Measurements from ENCODE around the gene APOM. TPM values are rescaled to one million over a fixed set of nuclear protein-coding genes. Genes with fewer than 3 reads are reported as not detected.

Gene APOM
- total RNA-seq, 1 donor from 2014 or later = 2.6 TPM

DNA sequence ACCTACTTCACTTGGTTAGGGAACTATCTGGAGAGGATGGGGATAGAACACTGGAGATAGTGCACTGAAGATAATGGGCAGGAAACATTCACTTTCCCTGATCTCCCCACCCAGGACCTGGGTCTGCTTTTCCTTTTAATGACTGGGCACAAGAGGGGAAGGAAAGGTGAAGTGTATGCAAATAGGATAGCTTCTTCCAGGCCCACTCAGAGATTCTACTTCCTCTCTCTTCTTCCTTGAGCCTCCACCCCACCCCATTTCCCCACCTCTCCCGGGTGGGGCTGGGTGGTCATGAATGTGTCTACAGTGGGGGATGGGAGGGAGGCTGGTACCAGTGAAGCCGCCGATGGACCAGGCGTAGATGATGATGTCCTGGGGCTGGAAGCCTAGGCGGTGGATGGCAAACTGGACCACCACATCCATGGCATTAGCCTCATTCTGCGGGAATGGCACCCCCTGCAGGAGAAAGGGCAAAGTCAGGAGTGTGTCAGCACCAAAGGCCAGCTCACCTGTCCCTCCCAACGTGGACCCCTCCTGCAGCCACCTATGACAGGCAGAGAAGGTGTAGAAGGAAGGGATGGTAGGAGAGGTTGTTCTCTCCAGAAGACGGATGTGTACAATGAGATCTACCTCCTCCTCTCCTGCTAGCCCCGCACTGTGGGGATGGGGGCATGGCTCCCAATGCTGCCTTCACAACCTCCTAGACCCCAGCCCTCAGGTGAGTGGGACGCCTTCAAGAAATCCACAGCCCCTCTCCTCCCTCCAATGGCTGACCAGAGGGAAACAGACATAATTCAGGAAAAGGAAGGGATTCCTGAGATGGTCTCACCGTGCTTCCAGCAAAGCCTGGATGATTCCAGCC is 33.8 kb downstream of the APOM start:
- no peaks in the 10 kb centered on the region for H3K4me1 ChIP-seq
- intact Hi-C loops (cut with DNase I) = loop anchor here (10.0 kb wide), 1 partner anchor 145 kb away; no protein-coding TSS in a partner anchor
- TF ChIP-seq, protein P1, sequence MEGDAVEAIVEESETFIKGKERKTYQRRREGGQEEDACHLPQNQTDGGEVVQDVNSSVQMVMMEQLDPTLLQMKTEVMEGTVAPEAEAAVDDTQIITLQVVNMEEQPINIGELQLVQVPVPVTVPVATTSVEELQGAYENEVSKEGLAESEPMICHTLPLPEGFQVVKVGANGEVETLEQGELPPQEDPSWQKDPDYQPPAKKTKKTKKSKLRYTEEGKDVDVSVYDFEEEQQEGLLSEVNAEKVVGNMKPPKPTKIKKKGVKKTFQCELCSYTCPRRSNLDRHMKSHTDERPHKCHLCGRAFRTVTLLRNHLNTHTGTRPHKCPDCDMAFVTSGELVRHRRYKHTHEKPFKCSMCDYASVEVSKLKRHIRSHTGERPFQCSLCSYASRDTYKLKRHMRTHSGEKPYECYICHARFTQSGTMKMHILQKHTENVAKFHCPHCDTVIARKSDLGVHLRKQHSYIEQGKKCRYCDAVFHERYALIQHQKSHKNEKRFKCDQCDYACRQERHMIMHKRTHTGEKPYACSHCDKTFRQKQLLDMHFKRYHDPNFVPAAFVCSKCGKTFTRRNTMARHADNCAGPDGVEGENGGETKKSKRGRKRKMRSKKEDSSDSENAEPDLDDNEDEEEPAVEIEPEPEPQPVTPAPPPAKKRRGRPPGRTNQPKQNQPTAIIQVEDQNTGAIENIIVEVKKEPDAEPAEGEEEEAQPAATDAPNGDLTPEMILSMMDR (IDR thresholded peaks at IDR 0.05) = peak; percentile 25
- DNase-seq (no peak), ATAC-seq (no peak)
- no peak overlapping the region for H3K4me3 ChIP-seq
- H3K27me3 ChIP-seq = no peaks in the 10 kb centered on the region
- no peak overlapping the region for H3K27ac ChIP-seq
- no peaks in the 10 kb centered on the region for H3K9me3 ChIP-seq
- H3K36me3 ChIP-seq = peaks cover 88% of the 10 kb centered on the region

DNA sequence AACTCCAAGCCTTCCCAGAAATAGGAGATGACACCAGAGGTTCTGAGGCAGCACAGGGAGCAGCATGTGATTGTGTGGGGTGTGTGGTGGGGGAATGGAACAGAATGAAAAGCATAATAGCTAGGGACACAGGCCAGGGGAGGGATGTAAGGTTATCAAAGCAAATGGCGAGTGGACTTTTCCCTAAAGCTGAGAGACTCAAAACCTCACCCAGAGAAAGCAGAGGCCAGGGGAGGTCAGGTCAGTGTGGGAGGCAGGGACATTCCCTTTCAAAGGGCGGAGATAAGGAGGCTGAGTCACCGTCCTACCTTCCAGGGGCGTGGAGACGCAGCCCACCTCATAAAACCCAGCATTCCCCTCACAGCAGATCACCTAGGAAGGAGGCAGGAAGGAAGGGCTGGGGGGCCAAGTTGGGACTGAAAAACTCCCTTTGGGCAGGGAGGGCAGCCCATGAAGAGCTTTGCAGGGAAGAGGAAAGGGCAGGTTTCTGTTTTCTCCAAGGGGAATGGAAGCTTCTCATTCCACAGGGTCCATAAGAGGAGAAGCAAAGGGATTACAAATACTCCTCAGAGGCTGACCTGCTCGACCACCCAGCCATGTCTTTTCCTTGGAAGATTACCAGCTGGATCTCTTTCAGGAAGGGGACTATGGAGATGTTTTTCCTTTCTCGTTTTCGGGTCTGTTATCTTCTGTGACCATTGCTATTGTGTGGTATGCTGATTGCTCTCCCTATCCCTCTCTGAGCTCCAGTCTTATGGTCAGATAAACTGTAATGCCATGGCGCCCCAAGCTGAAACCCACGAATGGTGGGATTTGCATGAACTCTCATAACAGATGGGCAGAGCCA is 34.8 kb downstream of the APOM start:
- no peak for ATAC-seq
- H3K27me3 ChIP-seq = no peaks in the 10 kb centered on the region
- H3K4me3 ChIP-seq = no peak overlapping the region
- no peak for DNase-seq
- H3K9me3 ChIP-seq = no peaks in the 10 kb centered on the region
- intact Hi-C loops (cut with DNase I) = loop anchor here (10.0 kb wide), 1 partner anchor 144 kb away; no protein-coding TSS in a partner anchor
- H3K27ac ChIP-seq = no peak overlapping the region
- no peaks in the 10 kb centered on the region for H3K4me1 ChIP-seq
- peaks cover 97% of the 10 kb centered on the region for H3K36me3 ChIP-seq
- TF ChIP-seq, protein P1 (IDR thresholded peaks at IDR 0.05) = no peak

DNA sequence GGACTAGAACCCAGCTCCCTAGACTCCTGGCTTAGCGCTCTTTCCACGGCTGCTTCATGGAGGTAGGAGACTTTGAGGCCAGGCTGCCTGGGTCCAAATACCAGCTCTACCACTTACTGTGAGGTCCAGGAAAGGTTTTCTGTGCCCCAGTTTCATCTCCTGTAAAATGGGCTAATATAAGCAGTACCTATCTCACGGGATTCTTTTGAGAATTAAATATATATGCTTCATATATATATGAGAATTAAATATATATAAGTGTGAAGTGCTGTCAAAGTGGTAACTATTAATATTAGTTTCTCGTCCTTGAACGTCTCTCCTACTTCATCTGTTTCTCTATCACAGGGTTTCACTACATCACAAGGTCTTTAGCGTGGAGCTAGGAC is 35.4 kb downstream of the APOM start:
- TF ChIP-seq, protein P1 (IDR thresholded peaks at IDR 0.05) = no peak
- H3K4me1 ChIP-seq = no peaks in the 10 kb centered on the region
- DNase-seq = no peak
- H3K9me3 ChIP-seq = no peaks in the 10 kb centered on the region
- no peak overlapping the region for H3K4me3 ChIP-seq
- peaks cover 100% of the 10 kb centered on the region for H3K36me3 ChIP-seq
- intact Hi-C loops (cut with DNase I) = loop anchor here (10.0 kb wide), 1 partner anchor 144 kb away; no protein-coding TSS in a partner anchor
- no peak for ATAC-seq
- H3K27ac ChIP-seq = no peak overlapping the region
- no peaks in the 10 kb centered on the region for H3K27me3 ChIP-seq

DNA sequence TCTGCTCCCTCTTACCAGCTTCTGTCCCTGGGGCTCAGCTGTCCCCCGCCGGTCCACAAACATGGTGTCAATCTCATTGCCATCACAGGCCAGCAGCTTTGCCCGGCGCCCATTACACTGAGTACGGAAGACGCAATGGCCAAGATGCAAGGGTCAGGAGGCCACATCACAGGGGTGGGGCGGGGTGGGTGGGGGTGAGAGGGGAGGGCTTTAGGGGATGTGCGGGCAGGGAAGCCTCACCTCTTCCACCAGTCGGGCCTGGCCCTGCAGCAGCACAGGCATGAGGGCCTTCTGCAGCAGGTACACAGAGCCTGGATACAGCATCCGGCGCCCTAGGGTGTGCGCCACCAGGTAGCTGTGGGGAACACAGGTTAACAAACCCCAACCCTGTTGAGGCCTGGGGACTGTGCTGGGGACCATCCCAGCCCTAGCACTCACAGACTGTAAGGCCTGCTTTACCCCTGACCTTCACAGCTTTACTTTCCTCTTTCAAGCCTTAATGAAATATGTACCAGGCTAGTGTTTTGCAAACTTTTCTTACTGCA is 35.9 kb downstream of the APOM start:
- H3K27ac ChIP-seq = no peak overlapping the region
- TF ChIP-seq, protein P1 (IDR thresholded peaks at IDR 0.05) = no peak
- intact Hi-C loops (cut with DNase I) = loop anchor here (10.0 kb wide), 1 partner anchor 143 kb away; no protein-coding TSS in a partner anchor
- no peaks in the 10 kb centered on the region for H3K9me3 ChIP-seq
- no peaks in the 10 kb centered on the region for H3K4me1 ChIP-seq
- H3K36me3 ChIP-seq = peaks cover 100% of the 10 kb centered on the region
- ATAC-seq (no peak), DNase-seq (no peak)
- H3K27me3 ChIP-seq = no peaks in the 10 kb centered on the region
- H3K4me3 ChIP-seq = no peak overlapping the region

DNA sequence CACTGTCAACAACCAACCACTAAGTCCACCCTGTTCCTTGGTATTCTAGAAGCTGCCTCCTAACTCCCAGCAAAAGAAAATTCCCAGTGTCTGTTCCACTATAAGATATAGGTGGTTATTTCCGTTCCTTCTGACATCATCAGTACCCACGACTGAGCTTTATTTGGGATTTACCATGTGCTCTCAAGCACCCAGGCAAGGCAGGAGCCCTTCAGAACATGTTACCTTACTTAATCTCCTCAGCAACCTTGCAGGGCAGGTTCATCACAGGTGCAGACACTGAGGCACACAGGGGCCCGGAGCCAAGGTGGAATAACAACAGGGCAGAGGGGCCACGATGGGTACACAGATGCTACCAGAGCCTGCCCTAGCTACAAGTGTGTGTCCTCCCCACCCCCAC is 36.7 kb downstream of the APOM start:
- Histone ChIP-seq H3K9me3 (no peaks in the 10 kb centered on the region), H3K36me3 (peaks cover 98% of the 10 kb centered on the region), H3K4me3 (no peak overlapping the region), H3K27ac (no peak overlapping the region), H3K27me3 (no peaks in the 10 kb centered on the region), H3K4me1 (no peaks in the 10 kb centered on the region)
- ATAC-seq (no peak), DNase-seq (no peak)
- TF ChIP-seq, protein P1 (IDR thresholded peaks at IDR 0.05) = no peak
- intact Hi-C loops (cut with DNase I) = loop anchor here (10.0 kb wide), 1 partner anchor 142 kb away; no protein-coding TSS in a partner anchor

Measured in upper lobe of right lung (tissue), 1 donor.